Immature natural killer cell (primary cell): ENCODE results near the gene SHROOM4. TPM values are rescaled to one million over a fixed set of nuclear protein-coding genes. Genes with fewer than 3 reads are reported as not detected.
A peak's percentile ranks its signal among the peaks of the same experiment; 100 is the strongest.

Experiments used
- DNase-seq, 3 donors: peaks; one replicate each; pipeline ENCODE4 v3.0.0; 2022; ENCODE audit warnings: mixed read lengths in 1 of 3
- H3K27ac Mint-ChIP-seq, 6 donors: one replicate each; pipeline ENCODE4 v1.8.0; 2020; ENCODE audit warnings: mixed read lengths in 6 of 6, mild to moderate bottlenecking in 5 of 6, inconsistent platforms in 4 of 6, moderate library complexity in 3 of 6
- H3K27me3 Mint-ChIP-seq, 3 donors: one replicate each; pipeline ENCODE4 v1.8.0; 2020 to 2021; ENCODE audit warnings: low read depth in 3 of 3, mild to moderate bottlenecking in 3 of 3, mixed read lengths in 3 of 3, moderate library complexity in 3 of 3, inconsistent platforms in 1 of 3
- H3K36me3 Mint-ChIP-seq, 3 donors: one replicate each; pipeline ENCODE4 v1.8.0; 2020; ENCODE audit warnings: mixed read lengths in 3 of 3, inconsistent platforms in 2 of 3, mild to moderate bottlenecking in 2 of 3
- H3K4me1 Mint-ChIP-seq, 2 donors: one replicate each; pipeline ENCODE4 v1.8.0; 2020; ENCODE audit warnings: inconsistent platforms in 2 of 2, mild to moderate bottlenecking in 2 of 2, mixed read lengths in 2 of 2, moderate library complexity in 1 of 2
- H3K4me3 Mint-ChIP-seq, 5 donors: one replicate each; pipeline ENCODE4 v1.8.0; 2020; ENCODE audit warnings: mild to moderate bottlenecking in 5 of 5, mixed read lengths in 5 of 5, inconsistent platforms in 3 of 5, moderate library complexity in 3 of 5
- H3K9me3 Mint-ChIP-seq, 6 donors: one replicate each; pipeline ENCODE4 v1.8.0; 2020; ENCODE audit warnings: mild to moderate bottlenecking in 6 of 6, mixed read lengths in 6 of 6, inconsistent platforms in 4 of 6, moderate library complexity in 3 of 6
- polyA plus RNA-seq, 3 donors: library from polyadenylated mRNA; unstranded; fragments of 300-500 nt; fragmentation: Illumina TruSeq; gene quantifications; one replicate each; pipeline ENCODE4 v1.2.3, GENCODE V29; 2021

SHROOM4 gene
- polyA plus RNA-seq, 3 donors from 2014 or later, result not detected

GRCh38 chrX:50765986-50766385, 48.0 kb downstream of the SHROOM4 start:
- no peak for DNase-seq
- Mint-ChIP-seq H3K4me1 (no peaks in the 10 kb centered on the region), H3K27ac (no peak overlapping the region), H3K9me3 (peaks cover 0 to 2% (median 0%) of the 10 kb centered on the region in 6 donors), H3K27me3 (peaks cover 0 to 12% (median 1%) of the 10 kb centered on the region in 3 donors), H3K36me3 (no peaks in the 10 kb centered on the region), H3K4me3 (no peak overlapping the region)

GRCh38 chrX:50762578-50762977, 51.4 kb downstream of the SHROOM4 start:
- no peak for DNase-seq
- Mint-ChIP-seq H3K4me1 (no peaks in the 10 kb centered on the region), H3K36me3 (no peaks in the 10 kb centered on the region), H3K27ac (no peak overlapping the region), H3K4me3 (no peak overlapping the region), H3K27me3 (peaks cover 0 to 11% (median 1%) of the 10 kb centered on the region in 3 donors), H3K9me3 (no peaks in the 10 kb centered on the region)

GRCh38 chrX:50756276-50756675, 57.7 kb downstream of the SHROOM4 start:
- no peak overlapping the region for H3K27ac Mint-ChIP-seq
- DNase-seq, result no peak
- no peak overlapping the region for H3K4me3 Mint-ChIP-seq
- no peaks in the 10 kb centered on the region for H3K4me1 Mint-ChIP-seq
- peaks cover 0 to 6% (median 1%) of the 10 kb centered on the region in 3 donors for H3K27me3 Mint-ChIP-seq
- H3K36me3 Mint-ChIP-seq, result no peaks in the 10 kb centered on the region
- H3K9me3 Mint-ChIP-seq, result no peaks in the 10 kb centered on the region

GRCh38 chrX:50751091-50751490, 62.9 kb downstream of the SHROOM4 start:
- no peak for DNase-seq
- H3K27me3 Mint-ChIP-seq, result peaks cover 0 to 5% (median 4%) of the 10 kb centered on the region in 3 donors
- H3K27ac Mint-ChIP-seq, result no peak overlapping the region
- no peaks in the 10 kb centered on the region for H3K9me3 Mint-ChIP-seq
- H3K4me1 Mint-ChIP-seq, result no peaks in the 10 kb centered on the region
- H3K4me3 Mint-ChIP-seq, result no peak overlapping the region
- no peaks in the 10 kb centered on the region for H3K36me3 Mint-ChIP-seq

- Mint-ChIP-seq H3K36me3 (no peaks in the 10 kb centered on the region), H3K4me1 (no peaks in the 10 kb centered on the region), H3K4me3 (no peak overlapping the region), H3K27me3 (peaks cover 2 to 8% (median 4%) of the 10 kb centered on the region in 3 donors), H3K27ac (no peak overlapping the region), H3K9me3 (no peaks in the 10 kb centered on the region)
- peak in 1 of 3 donors; percentile 6 for DNase-seq
Measured at GRCh38 chrX:50747471-50747900, 66.5 kb downstream of the SHROOM4 start.

- no peak for DNase-seq
- Mint-ChIP-seq H3K27me3 (peaks cover 0 to 12% (median 0%) of the 10 kb centered on the region in 3 donors), H3K4me3 (no peak overlapping the region), H3K9me3 (peaks cover 0 to 2% (median 0%) of the 10 kb centered on the region in 6 donors), H3K36me3 (no peaks in the 10 kb centered on the region), H3K4me1 (no peaks in the 10 kb centered on the region), H3K27ac (no peak overlapping the region)
Measured at GRCh38 chrX:50736656-50737055, 77.3 kb downstream of the SHROOM4 start.

- Mint-ChIP-seq H3K9me3 (no peaks in the 10 kb centered on the region), H3K4me3 (no peak overlapping the region), H3K27me3 (peaks cover 0 to 15% (median 4%) of the 10 kb centered on the region in 3 donors), H3K4me1 (no peaks in the 10 kb centered on the region), H3K36me3 (no peaks in the 10 kb centered on the region), H3K27ac (no peak overlapping the region)
- no peak for DNase-seq
Measured at GRCh38 chrX:50726296-50726695, 87.7 kb downstream of the SHROOM4 start.

- Mint-ChIP-seq H3K9me3 (no peaks in the 10 kb centered on the region), H3K27me3 (peaks cover 1 to 15% (median 4%) of the 10 kb centered on the region in 3 donors)
Measured at GRCh38 chrX:50725310-50725709, 88.7 kb downstream of the SHROOM4 start.

GRCh38 chrX:50723006-50723405, 91.0 kb downstream of the SHROOM4 start:
- H3K4me1 Mint-ChIP-seq, result no peaks in the 10 kb centered on the region
- H3K27me3 Mint-ChIP-seq, result peaks cover 1 to 8% (median 5%) of the 10 kb centered on the region in 3 donors
- DNase-seq, result no peak
- H3K36me3 Mint-ChIP-seq, result no peaks in the 10 kb centered on the region
- H3K9me3 Mint-ChIP-seq, result no peaks in the 10 kb centered on the region
- H3K27ac Mint-ChIP-seq, result no peak overlapping the region
- H3K4me3 Mint-ChIP-seq, result no peak overlapping the region

More at GRCh38 chrX:50725310-50725709, 88.7 kb downstream of the SHROOM4 start:
- Mint-ChIP-seq H3K4me3 (no peak overlapping the region), H3K27ac (no peak overlapping the region), H3K36me3 (no peaks in the 10 kb centered on the region), H3K4me1 (no peaks in the 10 kb centered on the region)
- DNase-seq, result no peak

- Mint-ChIP-seq H3K27ac (no peak overlapping the region), H3K4me1 (no peaks in the 10 kb centered on the region), H3K4me3 (no peak overlapping the region), H3K27me3 (peaks cover 3 to 8% (median 8%) of the 10 kb centered on the region in 3 donors), H3K9me3 (no peaks in the 10 kb centered on the region), H3K36me3 (no peaks in the 10 kb centered on the region)
- no peak for DNase-seq
Measured at GRCh38 chrX:50721764-50722521, 92.1 kb downstream of the SHROOM4 start.

GRCh38 chrX:50719614-50720013, 94.4 kb downstream of the SHROOM4 start:
- no peak overlapping the region for H3K4me3 Mint-ChIP-seq
- peaks cover 3 to 12% (median 5%) of the 10 kb centered on the region in 3 donors for H3K27me3 Mint-ChIP-seq
- DNase-seq, result no peak
- no peak overlapping the region for H3K27ac Mint-ChIP-seq
- no peaks in the 10 kb centered on the region for H3K9me3 Mint-ChIP-seq
- H3K36me3 Mint-ChIP-seq, result no peaks in the 10 kb centered on the region
- no peaks in the 10 kb centered on the region for H3K4me1 Mint-ChIP-seq

GRCh38 chrX:50718776-50719175, 95.2 kb downstream of the SHROOM4 start:
- Mint-ChIP-seq H3K27ac (no peak overlapping the region), H3K4me1 (no peaks in the 10 kb centered on the region), H3K36me3 (no peaks in the 10 kb centered on the region), H3K27me3 (peaks cover 2 to 11% (median 3%) of the 10 kb centered on the region in 3 donors), H3K4me3 (no peak overlapping the region), H3K9me3 (no peaks in the 10 kb centered on the region)
- DNase-seq, result no peak

- Mint-ChIP-seq H3K36me3 (no peaks in the 10 kb centered on the region), H3K4me1 (no peaks in the 10 kb centered on the region), H3K9me3 (no peaks in the 10 kb centered on the region), H3K27me3 (peaks cover 0 to 10% (median 3%) of the 10 kb centered on the region in 3 donors), H3K27ac (no peak overlapping the region), H3K4me3 (no peak overlapping the region)
- DNase-seq, result no peak
Measured at GRCh38 chrX:50716706-50717105, 97.3 kb downstream of the SHROOM4 start.

GRCh38 chrX:50712777-50713176, 101.2 kb downstream of the SHROOM4 start:
- no peaks in the 10 kb centered on the region for H3K36me3 Mint-ChIP-seq
- H3K27ac Mint-ChIP-seq, result no peak overlapping the region
- H3K9me3 Mint-ChIP-seq, result no peaks in the 10 kb centered on the region
- no peak for DNase-seq
- H3K27me3 Mint-ChIP-seq, result peaks cover 0 to 6% (median 4%) of the 10 kb centered on the region in 3 donors
- no peak overlapping the region for H3K4me3 Mint-ChIP-seq
- no peaks in the 10 kb centered on the region for H3K4me1 Mint-ChIP-seq

GRCh38 chrX:50711907-50712306, 102.1 kb downstream of the SHROOM4 start:
- H3K27me3 Mint-ChIP-seq, result peaks cover 0 to 6% (median 2%) of the 10 kb centered on the region in 3 donors
- no peak for DNase-seq
- no peak overlapping the region for H3K4me3 Mint-ChIP-seq
- H3K4me1 Mint-ChIP-seq, result no peaks in the 10 kb centered on the region
- H3K9me3 Mint-ChIP-seq, result no peaks in the 10 kb centered on the region
- no peaks in the 10 kb centered on the region for H3K36me3 Mint-ChIP-seq
- no peak overlapping the region for H3K27ac Mint-ChIP-seq
